ENCODE measurements around the gene NRM.
"Not testable (repeated sequence)": the region's sequence is repeated elsewhere in the genome, so short reads cannot be mapped to it uniquely, and the experiment has no call there.

The NRM gene

DNA sequence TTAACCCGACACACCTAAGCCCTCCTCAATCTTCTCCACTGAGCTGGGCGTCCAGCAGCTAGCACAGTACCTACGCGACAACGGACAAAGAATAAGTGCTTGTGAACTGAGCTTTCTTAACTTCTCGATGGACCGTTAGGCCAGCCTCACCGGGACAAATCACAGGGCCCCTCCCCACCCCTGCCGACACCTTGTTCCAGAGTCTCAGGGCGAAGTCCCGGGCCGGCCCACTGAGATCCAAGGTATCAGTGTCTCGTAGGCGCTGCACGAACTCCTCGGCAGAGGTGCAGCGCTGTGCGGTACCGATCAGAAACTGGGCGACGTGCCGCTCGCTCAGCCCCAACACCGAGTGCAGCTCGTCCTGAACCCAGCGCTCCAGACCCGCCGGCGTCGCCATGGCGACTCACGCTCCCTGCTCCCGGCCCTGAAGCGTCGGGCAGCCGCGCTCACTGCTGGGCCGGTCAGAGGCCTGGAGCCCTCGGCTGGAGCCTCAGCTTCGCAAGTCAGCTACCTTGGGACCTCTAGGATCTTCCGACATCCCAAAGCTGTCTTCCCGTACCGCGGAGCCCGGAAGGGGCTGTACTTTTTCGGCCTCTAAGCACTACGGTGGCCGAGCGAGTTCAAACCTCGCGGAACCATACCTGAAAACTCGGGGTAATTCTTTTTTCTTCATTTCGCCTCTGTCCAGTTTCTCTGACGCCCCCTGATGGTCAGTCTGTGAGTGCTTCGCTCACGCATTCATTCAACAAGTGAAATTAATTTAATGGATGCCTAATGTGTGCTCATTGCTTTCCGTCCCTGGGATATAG, 18.1 kb downstream of the NRM start, which contains the start of gene DHX16:
TSS of gene DHX16 (minus strand) at position 562 of the 809 bp plus-strand sequence. CDS start at position 397, 165 bp downstream.
- no peak for TF ChIP-seq ZNF274 (IDR thresholded peaks at IDR 0.05; ENCODE audit: low read depth, low read length)
- peak within 1 kb of the TSS; percentile 95 for H3K4me3 ChIP-seq (ENCODE audit: low read length)

DNA sequence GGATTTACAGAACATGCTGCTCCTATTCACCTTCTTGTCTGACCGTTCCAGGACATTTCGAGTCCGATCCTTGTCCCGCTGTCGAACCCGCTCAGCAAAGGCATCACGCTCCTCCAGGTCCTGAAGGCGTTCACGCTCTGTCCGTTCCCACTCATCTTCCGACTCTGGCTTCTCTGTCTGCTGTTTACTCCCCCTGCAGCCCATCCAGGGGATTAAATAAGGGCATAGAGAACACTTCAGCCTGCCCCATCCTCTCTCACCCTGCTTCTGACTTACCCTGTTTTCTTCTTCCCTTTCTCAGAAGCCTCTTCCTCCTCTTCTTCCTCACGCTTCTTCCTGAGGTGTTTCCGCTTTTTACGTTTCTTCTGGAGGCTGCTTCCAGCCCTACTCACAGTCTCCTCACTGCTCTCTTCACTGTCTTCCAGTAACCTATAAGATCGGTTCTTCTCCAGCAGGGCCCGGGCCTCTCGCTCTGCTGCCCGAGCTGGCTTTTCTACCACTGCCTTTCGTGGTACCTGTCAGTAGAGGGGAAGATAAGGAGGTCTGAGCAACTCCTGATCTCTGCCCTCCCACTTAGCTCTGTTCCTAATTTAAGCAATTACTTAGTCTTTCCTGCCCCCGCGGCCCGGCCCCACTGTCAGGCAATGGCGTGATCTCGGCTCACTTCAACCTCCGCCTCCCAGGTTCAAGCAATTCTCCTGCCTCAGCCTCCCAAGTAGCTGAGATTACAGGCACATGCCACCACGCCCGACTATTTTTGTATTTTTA, 19.8 kb downstream of the NRM start:
- no peak for TF ChIP-seq ZNF274 (IDR thresholded peaks at IDR 0.05; ENCODE audit: low read depth, low read length)
- H3K4me3 ChIP-seq (ENCODE audit: low read length) = no peak overlapping the region

DNA sequence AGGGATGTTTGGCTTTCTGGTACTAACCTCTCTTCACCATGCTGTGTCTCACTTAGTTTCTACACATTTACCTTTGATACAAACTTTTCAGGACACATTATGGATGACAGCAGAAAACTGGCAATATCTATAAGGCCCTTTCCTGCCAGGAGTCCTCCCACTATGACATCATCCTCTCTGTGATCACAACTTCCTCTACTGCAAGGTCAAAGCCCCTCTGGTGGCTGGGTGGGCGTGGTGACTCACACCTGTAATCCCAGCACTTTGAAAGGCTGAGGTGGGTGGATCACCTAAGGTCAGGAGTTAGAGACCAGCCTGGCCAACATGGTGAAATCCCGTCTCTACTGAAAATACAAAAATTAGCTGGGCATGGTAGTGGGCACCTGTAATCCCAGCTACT, 24.5 kb downstream of the NRM start:
- not testable (repeated sequence) for H3K4me3 ChIP-seq (ENCODE audit: low read length)

DNA sequence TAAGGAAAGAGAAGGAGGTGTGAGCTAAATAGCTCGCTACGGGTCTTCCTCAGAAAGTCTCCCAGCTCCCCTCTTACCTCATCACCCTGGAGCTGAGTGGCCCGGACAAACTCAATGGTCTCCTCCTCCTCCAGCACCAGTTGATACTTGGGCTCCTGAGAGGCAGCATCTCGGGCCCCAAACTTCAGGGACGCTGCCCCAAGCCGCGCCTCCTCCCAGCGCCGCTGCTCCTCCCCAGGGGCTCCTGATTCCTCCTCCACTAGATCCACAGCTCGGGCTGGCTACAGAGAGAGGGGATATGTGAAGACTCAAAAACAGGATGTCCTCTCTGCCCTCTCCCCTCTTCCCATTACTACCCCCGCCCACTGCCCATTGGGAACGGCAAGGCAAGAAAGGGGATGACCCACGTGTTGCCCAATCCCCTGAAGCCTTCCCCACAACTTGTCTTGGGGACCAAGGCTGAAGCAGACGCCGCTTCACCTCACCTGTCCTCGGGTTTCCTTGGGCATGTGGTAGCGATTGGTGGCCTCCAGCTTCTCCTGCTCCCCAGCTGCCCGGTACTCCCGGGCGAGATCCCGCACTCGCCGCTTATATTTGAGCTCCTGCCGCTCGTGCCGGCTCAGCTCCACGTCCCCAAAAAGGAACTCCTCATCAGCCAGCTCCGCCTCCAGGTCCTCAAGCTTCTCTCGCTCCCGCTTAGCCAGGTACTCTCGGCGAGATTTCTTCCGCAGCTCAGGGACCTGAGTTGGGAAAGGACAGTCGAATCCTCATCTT, 25.6 kb downstream of the NRM start:
- TF ChIP-seq ZNF274 (IDR thresholded peaks at IDR 0.05; ENCODE audit: low read depth, low read length) = no peak
- no peak overlapping the region for H3K4me3 ChIP-seq (ENCODE audit: low read length)

DNA sequence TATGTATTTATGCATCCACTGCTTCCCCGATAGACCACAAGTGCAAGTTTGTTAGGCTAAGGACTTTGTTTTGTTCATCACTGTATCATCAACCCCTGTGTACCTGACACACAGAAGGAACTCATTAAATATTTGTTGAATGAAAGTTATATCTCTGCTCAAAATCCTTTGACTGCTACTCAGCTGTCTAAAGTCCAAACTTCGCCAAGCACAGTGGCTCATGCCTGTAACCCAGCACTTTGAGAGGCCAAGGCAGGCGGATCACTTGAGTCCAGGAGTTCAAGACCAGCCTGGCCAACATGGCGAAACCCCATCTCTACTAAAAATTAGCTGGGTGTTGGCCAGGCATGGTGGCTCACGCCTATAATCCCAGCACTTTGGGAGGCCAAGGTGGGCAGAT, 32.9 kb downstream of the NRM start:
- not testable (repeated sequence) for H3K4me3 ChIP-seq (ENCODE audit: low read length)

DNA sequence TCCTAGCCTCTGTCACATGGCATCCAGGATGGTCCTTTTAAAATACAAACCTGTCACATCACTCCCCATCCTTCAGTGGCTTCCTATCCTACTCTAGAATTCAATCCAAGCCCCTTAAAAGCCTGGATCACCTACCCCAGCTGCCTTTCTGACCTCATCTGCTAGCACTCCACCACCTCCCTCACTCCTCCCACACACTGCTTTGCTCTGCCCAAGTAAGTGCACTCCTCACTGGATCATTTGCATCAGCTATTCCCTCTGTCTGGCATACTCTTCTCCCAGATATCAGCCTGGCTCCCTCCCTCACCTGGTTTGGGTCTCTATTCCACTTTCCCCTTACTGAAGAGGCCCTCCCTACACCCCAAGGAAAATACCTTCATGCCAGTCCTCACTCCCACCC, 33.3 kb downstream of the NRM start:
- TF ChIP-seq ZNF274 (IDR thresholded peaks at IDR 0.05; ENCODE audit: low read depth, low read length) = no peak

DNA sequence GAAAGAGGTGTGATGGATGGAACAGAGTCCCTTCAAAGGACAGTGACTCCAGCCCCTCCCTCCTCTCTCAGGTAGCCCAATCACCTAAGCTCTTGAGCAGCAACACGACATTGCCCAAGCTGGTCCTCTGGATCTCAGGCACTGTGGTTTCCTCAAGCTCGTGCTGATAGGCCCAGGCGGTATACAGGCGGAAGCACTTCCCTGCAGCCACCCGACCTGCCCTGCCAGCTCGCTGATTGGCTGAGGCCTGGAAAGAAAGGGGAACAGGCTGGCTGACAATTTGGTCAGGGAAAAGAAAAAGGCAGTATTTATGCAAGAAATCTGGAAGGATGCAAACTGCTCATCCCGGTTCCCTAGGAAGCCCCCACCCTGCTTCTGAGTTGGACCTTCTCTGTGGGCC, 34.3 kb downstream of the NRM start:
- no peak overlapping the region for H3K4me3 ChIP-seq (ENCODE audit: low read length)
- no peak for TF ChIP-seq ZNF274 (IDR thresholded peaks at IDR 0.05; ENCODE audit: low read depth, low read length)

More for the DNA sequence above, 33.3 kb downstream of the NRM start:
- no peak overlapping the region for H3K4me3 ChIP-seq (ENCODE audit: low read length)

DNA sequence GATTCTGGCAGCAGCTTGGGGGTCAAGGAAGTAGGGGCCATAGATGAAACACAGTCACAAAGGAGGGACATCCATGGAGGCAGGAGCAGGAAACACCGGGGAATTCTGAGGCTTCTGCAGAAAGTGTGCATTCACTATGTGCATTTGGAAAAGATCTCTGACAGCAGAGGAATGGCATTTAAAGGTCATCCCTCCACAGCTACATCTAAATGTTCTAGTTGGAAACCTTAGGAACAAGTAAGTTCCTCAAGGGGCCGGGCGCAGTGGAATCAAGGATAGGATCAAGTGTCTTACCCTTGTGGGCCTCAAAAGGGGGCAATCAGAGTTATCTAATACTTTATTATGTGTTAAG, 35.1 kb downstream of the NRM start:
- no peak for TF ChIP-seq ZNF274 (IDR thresholded peaks at IDR 0.05; ENCODE audit: low read depth, low read length)
- H3K4me3 ChIP-seq (ENCODE audit: low read length) = no peak overlapping the region

DNA sequence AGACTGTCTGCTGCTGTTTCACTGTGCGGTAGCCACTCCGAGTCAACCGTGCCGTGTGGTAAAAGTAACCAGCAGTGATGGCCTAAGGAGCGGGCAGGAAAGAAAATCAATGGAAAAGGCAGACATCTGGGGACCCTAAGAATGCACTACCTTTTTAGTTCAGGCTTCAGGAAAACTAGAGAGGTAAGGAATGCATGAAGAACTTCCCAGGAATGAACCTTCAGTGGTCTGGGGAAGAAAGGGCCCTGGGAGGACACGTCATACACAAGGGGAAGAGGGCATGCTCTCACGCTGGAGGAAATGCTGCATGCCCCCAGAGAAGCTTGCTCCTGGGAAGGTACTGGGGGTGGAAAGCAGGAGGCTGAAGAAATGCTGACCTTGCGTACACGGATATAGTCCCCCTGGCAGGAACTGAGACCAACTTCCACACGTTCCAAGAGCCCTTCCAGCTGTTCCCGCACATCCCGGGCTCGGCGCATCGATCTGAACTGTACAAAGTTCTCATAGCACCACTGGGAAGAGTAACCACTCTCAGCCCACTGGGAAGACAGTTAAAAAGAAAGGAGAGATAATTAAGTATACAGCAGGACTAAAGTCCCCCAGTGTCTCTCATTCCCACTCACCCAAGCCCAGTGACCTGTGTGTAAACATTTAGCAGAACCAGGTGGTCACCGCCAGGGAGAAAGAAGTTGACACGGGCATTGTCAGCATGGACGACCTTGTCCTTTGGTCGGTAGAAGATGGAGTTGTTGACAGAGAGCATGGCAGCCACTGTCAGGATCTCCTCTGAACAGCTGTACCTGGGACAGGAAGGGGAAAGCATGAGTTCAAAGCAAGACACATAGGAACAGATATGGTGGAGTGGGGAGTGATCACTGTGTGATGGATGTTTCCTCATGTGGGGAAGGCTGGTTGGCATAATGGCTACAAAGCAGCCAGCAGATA, 35.7 kb downstream of the NRM start:
- TF ChIP-seq ZNF274 (IDR thresholded peaks at IDR 0.05; ENCODE audit: low read depth, low read length) = no peak
- no peak overlapping the region for H3K4me3 ChIP-seq (ENCODE audit: low read length)

DNA sequence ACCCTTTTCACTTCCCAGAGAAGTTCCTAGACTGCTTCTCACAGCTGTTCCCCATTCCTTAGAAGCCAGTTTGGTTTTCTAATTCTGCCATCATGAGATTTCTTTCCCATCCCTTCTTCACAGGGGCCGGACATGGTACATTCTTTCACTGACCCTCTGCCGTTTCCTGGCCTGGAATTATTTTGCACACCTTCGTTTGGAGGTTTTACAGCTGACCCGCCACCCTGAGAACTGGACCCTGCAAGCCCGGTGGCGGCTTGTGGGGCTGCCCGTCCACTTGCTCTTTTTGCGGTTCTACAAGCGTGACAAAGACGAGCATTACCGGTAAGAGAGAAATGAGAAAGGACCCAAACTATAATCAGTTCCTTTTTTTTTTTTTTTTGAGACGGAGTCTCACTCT, 39.6 kb downstream of the NRM start:
- no peak for TF ChIP-seq ZNF274 (IDR thresholded peaks at IDR 0.05; ENCODE audit: low read depth, low read length)

DNA sequence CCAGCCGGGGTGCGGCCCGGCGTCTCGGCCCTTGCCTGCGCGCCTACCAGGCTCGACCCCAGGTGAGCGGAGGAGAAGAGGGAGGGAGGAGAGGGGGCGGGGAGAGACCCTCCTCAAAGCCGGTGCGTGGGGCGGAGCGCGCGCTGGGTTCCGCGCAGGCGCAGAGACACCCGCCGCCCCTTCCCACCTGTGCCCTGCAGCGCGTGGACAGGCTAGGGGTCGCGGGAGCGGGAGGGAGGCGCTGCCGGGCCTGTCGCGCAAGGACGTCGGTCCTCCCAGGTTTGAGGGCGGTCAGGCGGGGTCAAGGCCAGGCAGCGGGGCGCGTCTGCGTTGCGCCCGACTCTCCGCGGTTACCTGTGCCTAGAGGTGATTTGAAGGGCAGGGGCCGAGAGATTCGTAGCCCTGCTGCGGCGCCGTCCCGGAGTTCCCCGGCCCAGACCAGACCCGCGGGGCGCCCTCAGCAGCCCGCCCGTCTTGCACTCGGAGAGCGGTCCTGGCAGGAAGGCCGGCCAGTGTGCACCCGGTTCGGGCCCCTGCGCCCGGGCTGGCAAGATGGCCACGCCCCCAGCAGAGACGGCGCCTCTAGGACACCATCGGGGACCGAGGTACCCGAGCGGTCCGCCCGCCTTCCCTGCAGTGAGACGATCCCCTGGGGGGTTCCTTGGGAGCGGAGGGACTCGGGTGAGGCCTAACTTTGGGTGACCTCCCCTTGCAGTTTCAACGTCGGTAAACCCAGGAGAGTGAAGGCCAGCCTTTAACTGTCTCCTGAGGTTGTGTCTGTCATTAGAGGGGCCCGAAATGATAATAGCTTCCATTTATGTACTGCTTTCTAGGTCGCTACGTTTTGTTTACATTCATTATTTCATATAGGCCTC, 43.3 kb downstream of the NRM start:
- peak overlapping the region; percentile 90 for H3K4me3 ChIP-seq (ENCODE audit: low read length)
- TF ChIP-seq ZNF274 (IDR thresholded peaks at IDR 0.05; ENCODE audit: low read depth, low read length) = no peak

More for the DNA sequence above, 39.6 kb downstream of the NRM start:
- H3K4me3 ChIP-seq (ENCODE audit: low read length) = no peak overlapping the region

DNA sequence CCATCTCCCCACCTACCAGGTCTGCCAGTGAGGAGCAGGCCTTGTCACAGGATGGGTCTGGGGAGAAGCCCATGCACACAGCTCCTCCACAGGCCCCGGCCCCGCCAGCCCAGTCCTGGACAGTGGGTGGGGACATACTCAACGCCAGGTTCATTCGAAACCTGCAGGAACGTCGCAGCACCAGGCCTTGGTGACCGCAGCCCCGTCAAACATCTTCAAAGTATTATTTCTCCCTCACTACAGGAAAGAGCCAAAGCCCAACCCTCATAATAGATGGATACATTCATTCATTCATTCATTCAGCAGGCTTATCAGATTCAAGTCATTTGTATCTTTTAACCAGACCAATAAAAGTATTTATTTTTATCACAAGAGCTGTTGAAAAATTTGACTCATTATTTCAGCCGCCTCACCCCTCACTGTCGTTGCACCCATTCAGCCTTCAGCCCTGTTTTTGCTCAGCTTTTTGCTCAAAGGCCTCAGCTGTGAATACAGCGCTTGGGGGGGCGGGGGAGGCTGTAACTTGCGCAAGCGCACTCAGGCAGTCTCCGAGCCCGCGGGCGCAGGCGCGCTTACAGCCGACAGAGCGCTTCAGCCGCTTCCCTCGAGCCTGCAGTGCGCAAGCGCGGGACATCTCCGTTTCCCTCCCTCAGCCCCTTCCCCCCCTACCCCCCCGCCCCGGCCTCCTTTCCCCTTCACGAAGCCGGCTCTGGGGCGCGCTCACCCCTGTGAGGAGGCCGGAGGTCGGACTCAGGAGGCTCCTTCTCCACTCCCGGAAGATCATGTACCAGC, 44.1 kb downstream of the NRM start, which contains the start of gene C6orf136:
TSS of gene C6orf136 (plus strand) at position 684 of the 792 bp plus-strand sequence. CDS start at position 783, 99 bp downstream.
- peak within 1 kb of the TSS; percentile 90 for H3K4me3 ChIP-seq (ENCODE audit: low read length)
- TF ChIP-seq ZNF274 (IDR thresholded peaks at IDR 0.05; ENCODE audit: low read depth, low read length) = no peak

Measured in GM08714 (cell line).